MCF 10A (cell line): ENCODE data around the gene SYNDIG1. TPM values are rescaled to one million over a fixed set of nuclear protein-coding genes. Genes with fewer than 3 reads are reported as not detected.

ENCODE experiments used
- BruUV-seq: library from RNA; stranded (reverse); fragments of 400-500 nt; replicated peaks from 2 replicates; lab custom pipeline; 2021; lab: Mats Ljungman, UMichigan
- CTCF ChIA-PET: fragments of 300-600 bp; sonication (Branson Sonifier 250); formaldehyde crosslinking; extraction: SDS; loops from one replicate; lab custom pipeline; 2021; ENCODE audit warnings: antibody characterized with exemption, inconsistent platforms; lab: Yijun Ruan, JAX
- POLR2A ChIA-PET: fragments of 300-600, 350-650 bp; sonication (Branson Sonifier 250); formaldehyde crosslinking; extraction: SDS; loops from one replicate; lab custom pipeline; 2020; ENCODE audit warnings: antibody characterized with exemption, inconsistent platforms; lab: Yijun Ruan, JAX
- DNase-seq: peaks from one replicate; pipeline ENCODE4 v3.0.0-alpha.2; 2018; ENCODE audit not compliant: unreplicated experiment
- H3K27ac Mint-ChIP-seq: one replicate; pipeline ENCODE4 v1.8.0; 2022; ENCODE audit warnings: mild to moderate bottlenecking, low read depth, mixed read lengths; ENCODE audit not compliant: unreplicated experiment
- H3K27me3 Mint-ChIP-seq: one replicate; pipeline ENCODE4 v1.8.0; 2022; ENCODE audit warnings: mixed read lengths; ENCODE audit not compliant: insufficient read depth, unreplicated experiment
- H3K36me3 Mint-ChIP-seq: one replicate; pipeline ENCODE4 v1.8.0; 2022; ENCODE audit warnings: mild to moderate bottlenecking, moderate library complexity, mixed read lengths; ENCODE audit not compliant: insufficient read depth, unreplicated experiment
- H3K4me1 Mint-ChIP-seq: one replicate; pipeline ENCODE4 v1.8.0; 2022; ENCODE audit warnings: mixed read lengths; ENCODE audit not compliant: insufficient read depth, unreplicated experiment
- H3K4me3 Mint-ChIP-seq: one replicate; pipeline ENCODE4 v1.8.0; 2022; ENCODE audit warnings: mild to moderate bottlenecking, moderate library complexity, mixed read lengths; ENCODE audit not compliant: unreplicated experiment
- H3K9me3 Mint-ChIP-seq: one replicate; pipeline ENCODE4 v1.8.0; 2022; ENCODE audit warnings: mixed read lengths; ENCODE audit not compliant: unreplicated experiment
- intact Hi-C: fragments of 100-400 bp; cut with micrococcal nuclease; formaldehyde crosslinking; loops from 2 replicates; pipeline ENCODE4 v1.14.1; 2022
- total RNA-seq: library from RNA; stranded (reverse); gene quantifications from 2 replicates; pipeline ENCODE4 v1.2.3, GENCODE V29; 2022
- TF ChIP-seq, protein P1 (sequence below): fragments of 200-600 bp; IDR thresholded peaks from one replicate; pipeline ENCODE4 v1.8.0; 2022; ENCODE audit warnings: antibody characterized with exemption, mild to moderate bottlenecking; ENCODE audit not compliant: unreplicated experiment

Gene SYNDIG1
- total RNA-seq, 1 experiment from 2014 or later: not detected

DNA sequence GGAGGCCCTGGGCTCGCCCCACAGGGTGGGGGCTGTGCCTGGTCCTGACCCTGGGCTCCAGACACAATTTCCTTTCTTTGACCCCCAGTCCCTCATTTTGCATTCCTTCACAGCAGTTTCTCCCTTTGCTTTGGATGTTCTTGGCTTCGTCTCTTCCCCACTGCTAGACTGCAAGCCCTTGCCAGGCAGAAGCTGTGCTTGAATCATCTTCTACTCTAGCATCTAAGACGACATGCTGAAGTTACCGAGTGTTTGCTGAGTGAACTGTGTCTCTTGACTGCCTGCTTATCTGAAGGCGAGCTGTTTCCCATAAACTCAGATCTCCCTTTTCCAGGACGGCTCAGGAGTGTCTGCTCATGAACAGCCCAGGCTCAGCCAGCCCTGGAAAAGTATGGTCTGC, 14.3 kb upstream of the SYNDIG1 start:
- Mint-ChIP-seq H3K9me3 (peaks cover 52% of the 10 kb centered on the region), H3K36me3 (no peaks in the 10 kb centered on the region), H3K4me1 (no peaks in the 10 kb centered on the region), H3K27ac (no peak overlapping the region), H3K27me3 (no peaks in the 10 kb centered on the region), H3K4me3 (no peak overlapping the region)
- no TSS peak for BruUV-seq
- DNase-seq: no peak
- TF ChIP-seq, protein P1, sequence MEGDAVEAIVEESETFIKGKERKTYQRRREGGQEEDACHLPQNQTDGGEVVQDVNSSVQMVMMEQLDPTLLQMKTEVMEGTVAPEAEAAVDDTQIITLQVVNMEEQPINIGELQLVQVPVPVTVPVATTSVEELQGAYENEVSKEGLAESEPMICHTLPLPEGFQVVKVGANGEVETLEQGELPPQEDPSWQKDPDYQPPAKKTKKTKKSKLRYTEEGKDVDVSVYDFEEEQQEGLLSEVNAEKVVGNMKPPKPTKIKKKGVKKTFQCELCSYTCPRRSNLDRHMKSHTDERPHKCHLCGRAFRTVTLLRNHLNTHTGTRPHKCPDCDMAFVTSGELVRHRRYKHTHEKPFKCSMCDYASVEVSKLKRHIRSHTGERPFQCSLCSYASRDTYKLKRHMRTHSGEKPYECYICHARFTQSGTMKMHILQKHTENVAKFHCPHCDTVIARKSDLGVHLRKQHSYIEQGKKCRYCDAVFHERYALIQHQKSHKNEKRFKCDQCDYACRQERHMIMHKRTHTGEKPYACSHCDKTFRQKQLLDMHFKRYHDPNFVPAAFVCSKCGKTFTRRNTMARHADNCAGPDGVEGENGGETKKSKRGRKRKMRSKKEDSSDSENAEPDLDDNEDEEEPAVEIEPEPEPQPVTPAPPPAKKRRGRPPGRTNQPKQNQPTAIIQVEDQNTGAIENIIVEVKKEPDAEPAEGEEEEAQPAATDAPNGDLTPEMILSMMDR: no peak
- intact Hi-C loops: no loop called here
- ChIA-PET POLR2A (no interaction called here), CTCF (no interaction called here)

DNA sequence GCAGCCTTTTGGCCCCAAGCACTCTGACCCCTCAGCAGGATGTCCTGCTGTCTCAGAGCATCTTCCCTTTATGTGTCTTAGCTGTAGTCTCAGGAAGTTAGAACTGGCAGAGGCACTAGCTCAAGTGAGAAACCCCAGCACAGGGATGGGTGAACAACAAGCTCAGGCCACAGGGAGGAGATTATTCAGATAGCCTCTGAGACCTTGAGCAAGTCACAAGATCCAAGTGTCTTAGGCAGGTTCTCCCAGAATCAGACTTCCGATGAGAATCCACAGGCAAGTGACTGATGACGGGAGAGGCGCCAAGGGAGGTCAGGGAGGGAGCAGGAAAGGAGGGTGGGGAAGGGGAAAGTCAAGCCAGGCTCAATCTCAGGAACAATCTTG, 13.0 kb upstream of the SYNDIG1 start:
- DNase-seq: no peak
- no TSS peak for BruUV-seq
- TF ChIP-seq, protein P1: no peak
- Mint-ChIP-seq H3K27me3 (no peaks in the 10 kb centered on the region), H3K36me3 (no peaks in the 10 kb centered on the region), H3K9me3 (peaks cover 48% of the 10 kb centered on the region), H3K4me1 (no peaks in the 10 kb centered on the region), H3K27ac (no peak overlapping the region), H3K4me3 (no peak overlapping the region)
- POLR2A ChIA-PET: no interaction called here
- intact Hi-C loops: no loop called here
- CTCF ChIA-PET: interaction anchor here (0.7 kb wide), 1 partner anchor 223 kb away, joined by 3 read pairs; no protein-coding TSS in a partner anchor

DNA sequence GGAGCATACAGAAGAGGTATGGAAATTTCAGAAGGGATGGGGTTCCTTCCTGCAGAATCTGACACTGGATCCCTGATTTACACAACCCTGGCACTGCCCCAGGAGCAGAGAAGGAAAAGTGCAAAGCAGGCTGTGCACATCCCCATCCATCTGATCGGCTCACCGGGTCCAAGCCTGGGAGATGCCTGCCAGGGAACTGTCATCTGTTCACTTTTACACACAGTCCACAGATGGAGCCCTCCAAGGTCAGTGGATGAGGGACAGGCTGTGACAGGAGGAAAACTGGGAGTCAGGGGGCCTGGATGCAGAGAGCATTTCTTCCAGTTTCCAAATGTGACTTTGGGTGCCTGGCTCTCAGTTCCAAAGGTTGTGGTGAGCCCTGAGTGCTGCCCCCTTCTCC, 11.0 kb upstream of the SYNDIG1 start:
- H3K36me3 Mint-ChIP-seq: no peaks in the 10 kb centered on the region
- ChIA-PET POLR2A (no interaction called here), CTCF (no interaction called here)
- no peaks in the 10 kb centered on the region for H3K27me3 Mint-ChIP-seq
- H3K4me3 Mint-ChIP-seq: no peak overlapping the region
- no peak overlapping the region for H3K27ac Mint-ChIP-seq
- peaks cover 36% of the 10 kb centered on the region for H3K9me3 Mint-ChIP-seq
- TF ChIP-seq, protein P1: no peak
- H3K4me1 Mint-ChIP-seq: no peaks in the 10 kb centered on the region
- DNase-seq: no peak
- intact Hi-C loops: no loop called here
- BruUV-seq: no TSS peak

DNA sequence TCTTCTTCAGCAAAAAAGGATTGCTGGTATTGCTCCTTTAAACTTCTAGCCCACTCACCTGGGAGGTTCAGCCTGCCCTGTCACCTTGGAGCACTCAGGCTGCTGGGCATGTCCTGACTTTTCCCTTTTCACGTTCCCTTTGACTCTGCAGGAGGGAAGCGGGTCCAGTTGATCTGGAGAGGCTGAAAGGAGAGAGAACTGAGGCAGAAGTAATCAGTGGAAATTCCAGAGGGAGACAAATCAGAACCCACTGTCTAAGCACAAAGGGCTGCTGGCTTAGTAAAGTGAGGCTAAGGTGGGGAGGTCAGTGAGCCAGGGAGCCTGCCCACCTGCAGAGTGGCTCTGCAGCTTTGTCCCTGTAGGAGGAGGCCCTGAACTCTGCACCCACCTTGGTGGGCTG, 9.7 kb upstream of the SYNDIG1 start:
- no peak overlapping the region for H3K27ac Mint-ChIP-seq
- BruUV-seq: no TSS peak
- POLR2A ChIA-PET: no interaction called here
- DNase-seq: no peak
- no peaks in the 10 kb centered on the region for H3K4me1 Mint-ChIP-seq
- no peaks in the 10 kb centered on the region for H3K36me3 Mint-ChIP-seq
- TF ChIP-seq, protein P1: no peak
- CTCF ChIA-PET: no interaction called here
- H3K4me3 Mint-ChIP-seq: no peak overlapping the region
- intact Hi-C loops: no loop called here
- H3K9me3 Mint-ChIP-seq: peaks cover 34% of the 10 kb centered on the region
- H3K27me3 Mint-ChIP-seq: no peaks in the 10 kb centered on the region
